Liver (tissue), 3 donors: ENCODE data around the gene SDK2.

ENCODE experiments used
- GABPA ChIP-seq, 2 donors: IDR thresholded peaks in 1 of 2; conservative IDR thresholded peaks in 1 of 2; 2 replicates each; pipeline ENCODE4 v1.6.1; 2016; ENCODE audit warnings: antibody characterized with exemption in 2 of 2, mild to moderate bottlenecking in 1 of 2, moderate library complexity in 1 of 2
- RAD21 ChIP-seq, 2 donors: IDR thresholded peaks; 2 replicates each; pipeline ENCODE4 v1.6.1; 2016; ENCODE audit warnings: antibody characterized with exemption in 2 of 2, mild to moderate bottlenecking in 2 of 2
- RXRA ChIP-seq, 2 donors: IDR thresholded peaks; 2 replicates each; pipeline ENCODE4 v1.6.1; 2017 to 2018; ENCODE audit warnings: antibody characterized with exemption in 2 of 2, mild to moderate bottlenecking in 1 of 2
- SP1 ChIP-seq: IDR thresholded peaks from 2 replicates; pipeline ENCODE4 v1.6.1; 2018; ENCODE audit warnings: antibody characterized with exemption, mild to moderate bottlenecking
- TAF1 ChIP-seq: conservative IDR thresholded peaks from 2 replicates; pipeline ENCODE4 v1.6.1; 2016; ENCODE audit warnings: antibody characterized with exemption, mild to moderate bottlenecking
- YY1 ChIP-seq: IDR thresholded peaks from 2 replicates; pipeline ENCODE4 v1.6.1; 2016; ENCODE audit warnings: antibody characterized with exemption, mild to moderate bottlenecking
- TF ChIP-seq, protein P1 (sequence below): fragments of 150-350 bp; IDR thresholded peaks from 2 replicates; pipeline ENCODE4 v1.5.1; 2017; ENCODE audit warnings: improper control_type of control experiment, low read depth, low read length; ENCODE audit not compliant: missing input control
- TF ChIP-seq, protein P2 (sequence below): IDR thresholded peaks from 2 replicates; pipeline ENCODE4 v1.6.1; 2016; ENCODE audit warnings: antibody characterized with exemption
- TF ChIP-seq, protein P3 (sequence below): IDR thresholded peaks from 2 replicates; pipeline ENCODE4 v1.6.1; 2016; ENCODE audit warnings: antibody characterized with exemption
- TF ChIP-seq, protein P4 (sequence below): IDR thresholded peaks from 2 replicates; pipeline ENCODE4 v1.6.1; 2016; ENCODE audit warnings: antibody characterized with exemption
- donor health status: healthy.
- donor health status: healthy.

DNA sequence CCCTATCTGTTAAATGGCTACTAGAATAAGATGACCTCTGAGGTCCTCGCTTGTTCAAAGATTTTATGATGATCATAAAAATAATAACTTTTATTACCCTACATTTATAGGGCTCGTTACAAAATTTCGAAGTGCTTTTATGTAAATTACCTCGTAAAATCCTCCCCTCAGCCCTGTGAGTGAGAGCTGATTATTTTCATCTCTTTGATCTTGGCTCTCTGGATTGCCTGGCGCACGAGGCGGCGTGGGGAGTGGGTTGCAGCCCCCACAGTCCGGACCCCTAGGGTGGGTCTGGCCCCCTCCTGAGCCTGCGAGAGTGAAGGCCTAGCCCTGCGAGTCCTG, 1.6 kb downstream of the SDK2 start:
- TF ChIP-seq, protein P1, sequence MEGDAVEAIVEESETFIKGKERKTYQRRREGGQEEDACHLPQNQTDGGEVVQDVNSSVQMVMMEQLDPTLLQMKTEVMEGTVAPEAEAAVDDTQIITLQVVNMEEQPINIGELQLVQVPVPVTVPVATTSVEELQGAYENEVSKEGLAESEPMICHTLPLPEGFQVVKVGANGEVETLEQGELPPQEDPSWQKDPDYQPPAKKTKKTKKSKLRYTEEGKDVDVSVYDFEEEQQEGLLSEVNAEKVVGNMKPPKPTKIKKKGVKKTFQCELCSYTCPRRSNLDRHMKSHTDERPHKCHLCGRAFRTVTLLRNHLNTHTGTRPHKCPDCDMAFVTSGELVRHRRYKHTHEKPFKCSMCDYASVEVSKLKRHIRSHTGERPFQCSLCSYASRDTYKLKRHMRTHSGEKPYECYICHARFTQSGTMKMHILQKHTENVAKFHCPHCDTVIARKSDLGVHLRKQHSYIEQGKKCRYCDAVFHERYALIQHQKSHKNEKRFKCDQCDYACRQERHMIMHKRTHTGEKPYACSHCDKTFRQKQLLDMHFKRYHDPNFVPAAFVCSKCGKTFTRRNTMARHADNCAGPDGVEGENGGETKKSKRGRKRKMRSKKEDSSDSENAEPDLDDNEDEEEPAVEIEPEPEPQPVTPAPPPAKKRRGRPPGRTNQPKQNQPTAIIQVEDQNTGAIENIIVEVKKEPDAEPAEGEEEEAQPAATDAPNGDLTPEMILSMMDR: no peak
- TF ChIP-seq, protein P2, sequence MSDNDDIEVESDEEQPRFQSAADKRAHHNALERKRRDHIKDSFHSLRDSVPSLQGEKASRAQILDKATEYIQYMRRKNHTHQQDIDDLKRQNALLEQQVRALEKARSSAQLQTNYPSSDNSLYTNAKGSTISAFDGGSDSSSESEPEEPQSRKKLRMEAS: no peak
- no peak for TF ChIP-seq GABPA (IDR thresholded peaks at IDR 0.05 in 1 of 2, conservative IDR thresholded peaks at IDR 0.05 in 1 of 2)
- TF ChIP-seq RAD21 (IDR thresholded peaks at IDR 0.05): no peak
- TF ChIP-seq, protein P3, sequence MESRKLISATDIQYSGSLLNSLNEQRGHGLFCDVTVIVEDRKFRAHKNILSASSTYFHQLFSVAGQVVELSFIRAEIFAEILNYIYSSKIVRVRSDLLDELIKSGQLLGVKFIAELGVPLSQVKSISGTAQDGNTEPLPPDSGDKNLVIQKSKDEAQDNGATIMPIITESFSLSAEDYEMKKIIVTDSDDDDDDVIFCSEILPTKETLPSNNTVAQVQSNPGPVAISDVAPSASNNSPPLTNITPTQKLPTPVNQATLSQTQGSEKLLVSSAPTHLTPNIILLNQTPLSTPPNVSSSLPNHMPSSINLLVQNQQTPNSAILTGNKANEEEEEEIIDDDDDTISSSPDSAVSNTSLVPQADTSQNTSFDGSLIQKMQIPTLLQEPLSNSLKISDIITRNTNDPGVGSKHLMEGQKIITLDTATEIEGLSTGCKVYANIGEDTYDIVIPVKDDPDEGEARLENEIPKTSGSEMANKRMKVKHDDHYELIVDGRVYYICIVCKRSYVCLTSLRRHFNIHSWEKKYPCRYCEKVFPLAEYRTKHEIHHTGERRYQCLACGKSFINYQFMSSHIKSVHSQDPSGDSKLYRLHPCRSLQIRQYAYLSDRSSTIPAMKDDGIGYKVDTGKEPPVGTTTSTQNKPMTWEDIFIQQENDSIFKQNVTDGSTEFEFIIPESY: no peak
- TF ChIP-seq SP1: no peak
- no peak for TF ChIP-seq RXRA (IDR thresholded peaks at IDR 0.05)
- TF ChIP-seq TAF1: no peak
- TF ChIP-seq YY1: no peak
- TF ChIP-seq, protein P4, sequence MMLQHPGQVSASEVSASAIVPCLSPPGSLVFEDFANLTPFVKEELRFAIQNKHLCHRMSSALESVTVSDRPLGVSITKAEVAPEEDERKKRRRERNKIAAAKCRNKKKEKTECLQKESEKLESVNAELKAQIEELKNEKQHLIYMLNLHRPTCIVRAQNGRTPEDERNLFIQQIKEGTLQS: no peak
